ENCODE data around the gene ULBP3. TPM values are rescaled to one million over a fixed set of nuclear protein-coding genes. Genes with fewer than 3 reads are reported as not detected.
A peak's percentile ranks its signal among the peaks of the same experiment; 100 is the strongest.

ULBP3 gene
- total and polyA plus RNA-seq, 7 experiments from 2014 or later = 0.27 to 1.5 (median 0.39) TPM; not detected in 3

DNA sequence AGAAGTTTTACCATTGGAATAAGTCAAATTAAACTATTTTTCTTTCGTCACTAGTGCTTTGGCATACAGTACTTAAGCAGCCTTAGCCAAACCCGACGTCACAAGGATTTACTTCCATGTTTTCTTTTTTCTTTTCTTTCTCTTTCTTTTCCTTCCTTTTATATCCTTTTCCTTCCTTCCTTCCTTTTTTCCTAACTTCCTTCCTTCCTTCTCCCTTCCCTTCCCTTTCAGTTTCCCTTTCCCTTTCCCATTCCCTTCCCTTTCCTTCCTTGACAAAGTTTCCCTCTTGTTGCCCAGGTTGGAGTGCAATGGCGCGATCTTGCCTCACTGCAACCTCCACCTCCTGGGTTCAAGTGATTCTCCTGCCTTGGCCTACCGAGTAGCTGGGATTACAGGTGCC lies 9.9 kb downstream of the ULBP3 start:
- no peak for DNase-seq
- ChIA-PET CTCF (no interaction called here), POLR2A (interaction anchor here (0.7 kb wide), 1 partner anchor 118 kb away, joined by 4 read pairs; no protein-coding TSS in a partner anchor)
- H3K36me3 Mint-ChIP-seq = peaks cover 0 to 7% (median 0%) of the 10 kb centered on the region in 5 donors
- intact Hi-C loops (cut with micrococcal nuclease) = no loop called here
- no peak overlapping the region for H3K4me3 Mint-ChIP-seq
- H3K27me3 ChIP-seq (ENCODE audit: control insufficient read depth in 2 of 2, insufficient read depth in 2 of 2, low read length in 2 of 2) = no peaks in the 10 kb centered on the region
- no peaks in the 10 kb centered on the region for H3K4me1 ChIP-seq (ENCODE audit: control insufficient read depth in 2 of 2, insufficient read depth in 2 of 2, low read length in 2 of 2)
- peaks cover 0 to 8% (median 0%) of the 10 kb centered on the region in 11 donors for H3K9me3 Mint-ChIP-seq
- no peak overlapping the region for H3K27ac Mint-ChIP-seq
- H3K4me1 Mint-ChIP-seq = peaks cover 0 to 9% (median 5%) of the 10 kb centered on the region in 7 donors
- H3K9me3 ChIP-seq (ENCODE audit: control insufficient read depth in 2 of 3, low read length in 3 of 3) = no peaks in the 10 kb centered on the region
- peaks cover 29 to 54% (median 48%) of the 10 kb centered on the region in 5 donors for H3K27me3 Mint-ChIP-seq
- no peak overlapping the region for H3K27ac ChIP-seq (ENCODE audit: low read depth, low read length)
- no peak overlapping the region for H3K4me3 ChIP-seq (ENCODE audit: low read length)
- H3K36me3 ChIP-seq (ENCODE audit: control insufficient read depth in 2 of 3, insufficient read depth in 3 of 3, low read length in 3 of 3) = no peaks in the 10 kb centered on the region
- ATAC-seq = no peak

DNA sequence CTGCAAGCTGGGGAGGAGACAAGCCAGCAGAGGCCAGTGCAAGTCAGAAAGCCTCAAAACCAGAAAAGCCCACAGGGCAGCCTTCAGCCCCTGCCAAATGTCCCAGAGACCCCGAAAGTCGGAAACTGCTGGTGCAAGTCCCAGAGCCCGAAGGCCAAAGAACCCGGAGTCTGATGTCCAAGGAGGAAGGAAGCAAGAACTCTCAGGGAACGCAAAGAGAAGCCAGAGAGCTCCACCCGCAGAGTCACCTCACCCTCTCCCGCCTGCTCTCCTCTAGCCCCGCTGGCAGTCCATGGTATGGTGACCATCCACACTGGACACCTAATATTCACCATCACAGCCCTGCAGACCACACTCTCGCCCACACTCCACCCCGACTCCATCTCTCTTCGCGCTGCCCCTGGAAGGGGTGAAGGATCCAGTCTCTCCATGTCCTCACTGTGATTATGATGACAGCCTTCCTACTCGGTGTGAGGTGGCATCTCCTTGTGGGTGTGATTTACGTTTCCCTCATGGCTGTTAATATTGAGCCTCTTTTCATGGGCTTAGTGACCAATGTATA lies 10.6 kb downstream of the ULBP3 start:
- no peak overlapping the region for H3K4me3 Mint-ChIP-seq
- CTCF ChIA-PET = no interaction called here
- no peak overlapping the region for H3K27ac Mint-ChIP-seq
- Histone ChIP-seq H3K27me3 (ENCODE audit: control insufficient read depth in 2 of 2, insufficient read depth in 2 of 2, low read length in 2 of 2) (no peaks in the 10 kb centered on the region), H3K27ac (ENCODE audit: low read depth, low read length) (no peak overlapping the region), H3K4me1 (ENCODE audit: control insufficient read depth in 2 of 2, insufficient read depth in 2 of 2, low read length in 2 of 2) (no peaks in the 10 kb centered on the region), H3K4me3 (ENCODE audit: low read length) (no peak overlapping the region), H3K9me3 (ENCODE audit: control insufficient read depth in 2 of 3, low read length in 3 of 3) (no peaks in the 10 kb centered on the region), H3K36me3 (ENCODE audit: control insufficient read depth in 2 of 3, insufficient read depth in 3 of 3, low read length in 3 of 3) (no peaks in the 10 kb centered on the region)
- POLR2A ChIA-PET = no interaction called here
- intact Hi-C loops (cut with micrococcal nuclease) = no loop called here
- ATAC-seq = no peak
- peaks cover 36 to 58% (median 54%) of the 10 kb centered on the region in 5 donors for H3K27me3 Mint-ChIP-seq
- peaks cover 0 to 8% (median 0%) of the 10 kb centered on the region in 11 donors for H3K9me3 Mint-ChIP-seq
- H3K36me3 Mint-ChIP-seq = peaks cover 0 to 8% (median 0%) of the 10 kb centered on the region in 5 donors
- no peak for DNase-seq
- H3K4me1 Mint-ChIP-seq = peaks cover 0 to 9% (median 7%) of the 10 kb centered on the region in 7 donors

DNA sequence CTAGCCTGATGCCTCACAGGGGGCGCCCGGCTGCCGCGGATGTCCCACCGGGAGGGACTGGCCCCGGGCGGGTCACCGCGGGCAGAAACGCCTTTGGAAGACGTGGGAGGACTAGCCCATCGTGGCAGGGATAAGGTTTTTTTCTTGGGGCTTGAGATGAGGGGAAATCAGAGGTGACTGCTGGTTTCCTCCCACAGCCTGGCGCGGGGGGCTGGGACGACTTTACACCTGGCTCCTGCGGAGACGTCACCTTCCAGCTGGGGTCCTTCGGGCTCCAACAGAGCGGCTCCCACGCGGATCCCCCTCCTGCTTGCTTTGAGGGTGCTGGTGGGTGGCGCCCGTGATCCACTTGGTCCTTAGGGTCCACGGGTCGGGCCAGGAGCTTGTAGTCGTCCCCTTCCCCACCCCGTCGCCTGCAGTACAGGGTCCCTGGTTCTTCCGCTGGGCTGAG lies 11.4 kb downstream of the ULBP3 start:
- intact Hi-C loops (cut with micrococcal nuclease) = no loop called here
- H3K4me3 ChIP-seq (ENCODE audit: low read length) = no peak overlapping the region
- POLR2A ChIA-PET = no interaction called here
- Mint-ChIP-seq H3K9me3 (peaks cover 0 to 8% (median 0%) of the 10 kb centered on the region in 11 donors), H3K27ac (no peak overlapping the region), H3K4me3 (no peak overlapping the region), H3K4me1 (peaks cover 0 to 9% (median 7%) of the 10 kb centered on the region in 7 donors), H3K36me3 (peaks cover 0 to 8% (median 0%) of the 10 kb centered on the region in 5 donors), H3K27me3 (peaks cover 43 to 64% (median 62%) of the 10 kb centered on the region in 5 donors)
- H3K27ac ChIP-seq (ENCODE audit: low read depth, low read length) = no peak overlapping the region
- no peaks in the 10 kb centered on the region for H3K27me3 ChIP-seq (ENCODE audit: control insufficient read depth in 2 of 2, insufficient read depth in 2 of 2, low read length in 2 of 2)
- no peaks in the 10 kb centered on the region for H3K36me3 ChIP-seq (ENCODE audit: control insufficient read depth in 2 of 3, insufficient read depth in 3 of 3, low read length in 3 of 3)
- ATAC-seq = no peak
- DNase-seq = no peak
- CTCF ChIA-PET = no interaction called here
- H3K9me3 ChIP-seq (ENCODE audit: control insufficient read depth in 2 of 3, low read length in 3 of 3) = no peaks in the 10 kb centered on the region
- H3K4me1 ChIP-seq (ENCODE audit: control insufficient read depth in 2 of 2, insufficient read depth in 2 of 2, low read length in 2 of 2) = no peaks in the 10 kb centered on the region

DNA sequence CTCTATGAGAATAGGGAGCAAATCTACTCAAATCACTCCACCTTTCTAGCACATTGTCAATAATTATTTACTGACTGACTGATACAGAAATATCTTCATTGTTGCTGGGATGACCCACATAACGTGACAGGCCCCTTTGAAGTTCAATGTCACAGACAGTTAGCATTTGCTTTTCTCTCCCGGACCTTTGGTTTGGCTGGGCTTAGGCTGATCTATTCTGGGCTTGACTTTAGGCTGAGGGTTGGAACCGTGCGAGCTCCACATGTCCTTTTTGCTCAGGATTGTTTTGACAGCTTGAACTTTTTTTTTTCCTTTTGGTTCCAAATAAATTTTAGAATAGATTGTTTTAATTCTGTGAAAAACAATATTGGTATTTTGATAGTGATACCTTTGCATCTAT lies 12.0 kb downstream of the ULBP3 start:
- Mint-ChIP-seq H3K27me3 (peaks cover 46 to 71% (median 68%) of the 10 kb centered on the region in 5 donors), H3K27ac (no peak overlapping the region), H3K4me1 (peaks cover 0 to 9% (median 7%) of the 10 kb centered on the region in 7 donors), H3K4me3 (no peak overlapping the region), H3K9me3 (peaks cover 0 to 8% (median 0%) of the 10 kb centered on the region in 11 donors), H3K36me3 (peaks cover 0 to 5% (median 0%) of the 10 kb centered on the region in 5 donors)
- Histone ChIP-seq H3K36me3 (ENCODE audit: control insufficient read depth in 2 of 3, insufficient read depth in 3 of 3, low read length in 3 of 3) (no peaks in the 10 kb centered on the region), H3K4me1 (ENCODE audit: control insufficient read depth in 2 of 2, insufficient read depth in 2 of 2, low read length in 2 of 2) (no peaks in the 10 kb centered on the region), H3K27ac (ENCODE audit: low read depth, low read length) (no peak overlapping the region), H3K9me3 (ENCODE audit: control insufficient read depth in 2 of 3, low read length in 3 of 3) (no peaks in the 10 kb centered on the region), H3K27me3 (ENCODE audit: control insufficient read depth in 2 of 2, insufficient read depth in 2 of 2, low read length in 2 of 2) (no peaks in the 10 kb centered on the region), H3K4me3 (ENCODE audit: low read length) (no peak overlapping the region)
- ChIA-PET CTCF (no interaction called here), POLR2A (no interaction called here)
- ATAC-seq (no peak), DNase-seq (no peak)
- intact Hi-C loops (cut with micrococcal nuclease) = no loop called here

DNA sequence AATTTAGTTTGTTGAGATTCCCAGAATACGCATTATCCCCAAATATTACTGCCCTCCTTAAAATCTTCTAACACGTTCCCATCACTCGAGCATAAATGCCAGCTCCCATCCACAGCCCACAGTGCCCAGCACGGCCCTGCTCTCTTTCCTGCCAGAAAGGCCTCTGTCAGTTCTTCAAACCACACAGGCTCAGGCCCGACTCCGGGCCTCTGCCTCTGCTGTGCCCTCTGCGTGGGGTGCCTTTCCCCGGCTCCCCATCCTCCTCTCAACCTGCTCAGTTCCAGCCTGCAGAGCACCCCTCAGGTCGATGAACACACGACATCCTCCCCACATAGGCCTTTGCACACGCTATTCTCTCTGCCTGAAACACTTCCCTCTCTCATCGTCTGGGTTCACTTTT lies 12.8 kb downstream of the ULBP3 start:
- no peak for DNase-seq
- Mint-ChIP-seq H3K9me3 (peaks cover 0 to 8% (median 0%) of the 10 kb centered on the region in 11 donors), H3K4me3 (no peak overlapping the region), H3K27me3 (peaks cover 43 to 77% (median 74%) of the 10 kb centered on the region in 5 donors), H3K36me3 (peaks cover 0 to 5% (median 0%) of the 10 kb centered on the region in 5 donors), H3K4me1 (peaks cover 0 to 9% (median 7%) of the 10 kb centered on the region in 7 donors), H3K27ac (no peak overlapping the region)
- no peak for ATAC-seq
- Histone ChIP-seq H3K4me1 (ENCODE audit: control insufficient read depth in 2 of 2, insufficient read depth in 2 of 2, low read length in 2 of 2) (no peaks in the 10 kb centered on the region), H3K27me3 (ENCODE audit: control insufficient read depth in 2 of 2, insufficient read depth in 2 of 2, low read length in 2 of 2) (no peaks in the 10 kb centered on the region), H3K4me3 (ENCODE audit: low read length) (no peak overlapping the region), H3K9me3 (ENCODE audit: control insufficient read depth in 2 of 3, low read length in 3 of 3) (no peaks in the 10 kb centered on the region), H3K36me3 (ENCODE audit: control insufficient read depth in 2 of 3, insufficient read depth in 3 of 3, low read length in 3 of 3) (no peaks in the 10 kb centered on the region), H3K27ac (ENCODE audit: low read depth, low read length) (no peak overlapping the region)
- CTCF ChIA-PET = interaction anchor here (1.5 kb wide), 1 partner anchor 39 kb away, joined by 4 read pairs; no protein-coding TSS in a partner anchor
- POLR2A ChIA-PET = no interaction called here
- intact Hi-C loops (cut with micrococcal nuclease) = no loop called here

DNA sequence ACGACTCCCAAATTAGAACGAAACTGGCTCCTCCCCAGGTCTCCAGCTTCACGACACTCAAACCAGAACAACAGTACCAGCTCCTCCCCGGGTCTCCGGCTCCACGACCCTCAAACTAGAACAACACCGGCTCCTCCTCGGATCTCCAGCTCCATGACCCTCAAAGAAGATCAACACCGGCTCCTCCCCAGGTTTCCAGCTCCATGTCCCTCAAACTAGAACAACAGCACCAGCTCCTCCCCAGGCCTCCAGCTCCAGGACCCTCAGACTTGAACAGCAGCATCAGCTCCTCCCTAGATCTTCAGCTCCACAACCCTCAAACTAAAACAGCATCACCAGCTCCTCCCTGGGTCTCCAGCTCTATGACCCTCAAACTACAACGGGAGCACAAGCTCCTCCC lies 13.8 kb downstream of the ULBP3 start:
- ChIA-PET CTCF (interaction anchor here (1.5 kb wide), 1 partner anchor 38 kb away, joined by 4 read pairs; no protein-coding TSS in a partner anchor), POLR2A (no interaction called here)
- ATAC-seq (no peak), DNase-seq (no peak)
- H3K4me1 ChIP-seq (ENCODE audit: control insufficient read depth in 2 of 2, insufficient read depth in 2 of 2, low read length in 2 of 2) = no peaks in the 10 kb centered on the region
- Mint-ChIP-seq H3K27me3 (peaks cover 43 to 84% (median 82%) of the 10 kb centered on the region in 5 donors), H3K9me3 (peaks cover 0 to 8% (median 0%) of the 10 kb centered on the region in 11 donors), H3K36me3 (peaks cover 0 to 5% (median 0%) of the 10 kb centered on the region in 5 donors), H3K4me1 (peaks cover 0 to 6% (median 5%) of the 10 kb centered on the region in 7 donors), H3K27ac (no peak overlapping the region), H3K4me3 (no peak overlapping the region)
- H3K27me3 ChIP-seq (ENCODE audit: control insufficient read depth in 2 of 2, insufficient read depth in 2 of 2, low read length in 2 of 2) = peaks cover 3% of the 10 kb centered on the region in 2 donors
- no peak overlapping the region for H3K4me3 ChIP-seq (ENCODE audit: low read length)
- intact Hi-C loops (cut with micrococcal nuclease) = no loop called here
- H3K27ac ChIP-seq (ENCODE audit: low read depth, low read length) = no peak overlapping the region
- no peaks in the 10 kb centered on the region for H3K36me3 ChIP-seq (ENCODE audit: control insufficient read depth in 2 of 3, insufficient read depth in 3 of 3, low read length in 3 of 3)
- H3K9me3 ChIP-seq (ENCODE audit: control insufficient read depth in 2 of 3, low read length in 3 of 3) = no peaks in the 10 kb centered on the region

DNA sequence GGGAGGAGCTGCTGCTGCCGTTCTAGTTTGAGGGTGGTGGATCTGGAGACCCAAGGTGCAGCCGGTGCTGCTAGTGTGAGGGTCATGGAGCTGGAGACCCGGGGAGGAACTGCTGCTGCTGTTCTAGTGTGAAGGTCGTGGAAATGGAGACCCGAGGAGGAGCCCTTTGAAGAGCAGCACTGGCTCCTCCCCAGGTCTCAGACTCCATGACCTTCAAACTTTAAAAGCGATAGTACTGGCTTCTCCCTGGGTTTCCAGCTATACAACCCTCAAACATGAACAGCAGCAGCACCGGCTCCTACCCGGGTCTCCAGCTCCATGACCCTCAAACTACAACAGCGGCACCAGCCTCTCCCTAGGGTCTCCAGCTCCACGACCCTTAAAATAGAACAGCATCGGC lies 15.5 kb downstream of the ULBP3 start:
- Histone ChIP-seq H3K27me3 (ENCODE audit: control insufficient read depth in 2 of 2, insufficient read depth in 2 of 2, low read length in 2 of 2) (peaks cover 3% of the 10 kb centered on the region in 2 donors), H3K27ac (ENCODE audit: low read depth, low read length) (no peak overlapping the region), H3K9me3 (ENCODE audit: control insufficient read depth in 2 of 3, low read length in 3 of 3) (no peaks in the 10 kb centered on the region), H3K36me3 (ENCODE audit: control insufficient read depth in 2 of 3, insufficient read depth in 3 of 3, low read length in 3 of 3) (no peaks in the 10 kb centered on the region), H3K4me1 (ENCODE audit: control insufficient read depth in 2 of 2, insufficient read depth in 2 of 2, low read length in 2 of 2) (no peaks in the 10 kb centered on the region), H3K4me3 (ENCODE audit: low read length) (no peak overlapping the region)
- H3K4me1 Mint-ChIP-seq = peaks cover 0 to 1% (median 0%) of the 10 kb centered on the region in 7 donors
- ChIA-PET POLR2A (no interaction called here), CTCF (no interaction called here)
- ATAC-seq = no peak
- H3K9me3 Mint-ChIP-seq = peaks cover 0 to 8% (median 0%) of the 10 kb centered on the region in 11 donors
- H3K4me3 Mint-ChIP-seq = no peak overlapping the region
- peaks cover 0 to 5% (median 0%) of the 10 kb centered on the region in 5 donors for H3K36me3 Mint-ChIP-seq
- no peak for DNase-seq
- peak overlapping the region in 1 of 9 donors; percentile 32 for H3K27ac Mint-ChIP-seq
- intact Hi-C loops (cut with micrococcal nuclease) = no loop called here
- H3K27me3 Mint-ChIP-seq = peaks cover 37 to 81% (median 73%) of the 10 kb centered on the region in 5 donors
